ENCODE results near the gene INPP5J. TPM values are rescaled to one million over a fixed set of nuclear protein-coding genes. Genes with fewer than 3 reads are reported as not detected.

The INPP5J gene
- total and polyA plus RNA-seq, 2 experiments from 2014 or later = 4.8 to 14.5 TPM

DNA sequence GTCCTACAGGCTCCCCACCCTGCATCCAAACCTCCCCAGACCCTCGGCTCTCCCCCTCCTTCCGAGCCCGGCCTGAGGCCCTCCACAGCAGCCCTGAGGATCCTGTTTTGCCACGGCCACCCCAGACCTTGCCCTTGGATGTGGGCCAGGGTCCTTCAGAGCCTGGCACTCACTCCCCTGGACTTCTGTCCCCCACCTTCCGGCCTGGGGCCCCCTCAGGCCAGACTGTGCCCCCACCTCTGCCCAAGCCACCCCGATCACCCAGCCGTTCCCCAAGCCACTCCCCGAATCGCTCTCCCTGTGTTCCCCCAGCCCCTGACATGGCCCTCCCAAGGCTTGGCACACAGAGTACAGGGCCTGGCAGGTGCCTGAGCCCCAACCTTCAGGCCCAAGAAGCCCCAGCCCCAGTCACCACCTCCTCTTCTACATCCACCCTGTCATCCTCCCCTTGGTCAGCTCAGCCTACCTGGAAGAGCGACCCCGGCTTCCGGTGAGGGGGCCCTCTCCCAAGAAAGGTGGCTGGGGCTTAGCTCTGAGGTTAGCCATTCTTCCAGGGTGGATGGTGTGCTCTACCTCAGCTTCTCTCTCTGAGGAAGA is 2.9 kb downstream of the INPP5J start:
- peaks cover 20% of the 10 kb centered on the region for H3K27me3 Mint-ChIP-seq (ENCODE audit: insufficient read depth, low read depth, poor library complexity)
- no peaks in the 10 kb centered on the region for H3F3A ChIP-seq (replicated peaks; ENCODE audit: low read depth)
- H3K4me3 ChIP-seq = no peak overlapping the region
- H3K36me3 Mint-ChIP-seq (ENCODE audit: low read depth) = no peaks in the 10 kb centered on the region
- ATAC-seq (no peak), DNase-seq (ENCODE audit: low spot score) (no peak)
- H3K27me3 ChIP-seq (ENCODE audit: insufficient read depth) = no peaks in the 10 kb centered on the region
- no peaks in the 10 kb centered on the region for H3K36me3 ChIP-seq (ENCODE audit: insufficient read depth)
- H3K4me2 ChIP-seq = no peak overlapping the region
- peaks cover 22% of the 10 kb centered on the region for H3K4me1 Mint-ChIP-seq
- no peak overlapping the region for H3K4me3 Mint-ChIP-seq
- no peaks in the 10 kb centered on the region for H3K9me2 ChIP-seq (ENCODE audit: insufficient read depth)
- no peak for TF ChIP-seq CREB1 (CRISPR knock-in tag; IDR thresholded peaks at IDR 0.05; ENCODE audit: low read depth)
- no peak for TF ChIP-seq EZH2phosphoT487 (IDR thresholded peaks at IDR 0.05; ENCODE audit: unreplicated experiment)
- no peak overlapping the region for H2AFZ ChIP-seq
- H3K27ac Mint-ChIP-seq = no peak overlapping the region
- H3K4me1 ChIP-seq (ENCODE audit: insufficient read depth) = peaks cover 14% of the 10 kb centered on the region; the same call in 1 of the 2 replicates
- H4K20me1 ChIP-seq (replicated peaks; ENCODE audit: insufficient read depth) = no peaks in the 10 kb centered on the region
- no peaks in the 10 kb centered on the region for H3K79me2 ChIP-seq (replicated peaks; ENCODE audit: insufficient read depth)
- no peak overlapping the region for H3K27ac ChIP-seq (ENCODE audit: low read depth)
- H3K9me3 Mint-ChIP-seq = no peaks in the 10 kb centered on the region

DNA sequence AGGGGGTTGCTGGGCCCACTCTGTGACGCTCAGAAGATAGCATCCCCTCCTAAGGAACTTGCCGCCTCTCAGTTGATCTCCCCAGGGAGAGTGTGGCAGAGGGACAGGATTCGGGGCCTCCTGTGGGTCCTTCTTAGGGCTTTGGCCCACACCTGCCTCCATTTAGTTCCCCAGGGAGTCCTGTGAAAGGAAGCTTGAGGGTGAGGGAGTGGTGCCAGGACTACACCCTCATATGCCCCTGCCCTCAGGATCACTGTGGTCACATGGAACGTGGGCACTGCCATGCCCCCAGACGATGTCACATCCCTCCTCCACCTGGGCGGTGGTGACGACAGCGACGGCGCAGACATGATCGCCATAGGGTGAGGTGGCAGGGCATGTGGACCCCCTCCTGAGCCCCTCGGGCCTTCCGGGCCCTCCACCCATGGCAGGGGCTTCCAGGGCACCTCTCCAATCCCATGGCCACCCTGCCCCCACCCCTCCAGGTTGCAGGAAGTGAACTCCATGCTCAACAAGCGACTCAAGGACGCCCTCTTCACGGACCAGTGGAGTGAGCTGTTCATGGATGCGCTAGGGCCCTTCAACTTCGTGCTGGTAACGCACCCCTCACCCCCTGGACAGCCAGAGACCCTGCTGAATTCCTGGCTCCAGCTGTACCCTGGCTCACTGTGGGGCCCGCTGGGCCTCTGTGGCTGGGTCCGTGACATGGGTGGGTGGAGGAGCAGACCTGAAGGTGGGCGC is 3.5 kb downstream of the INPP5J start:
- H2AFZ ChIP-seq = no peak overlapping the region
- Mint-ChIP-seq H3K4me3 (no peak overlapping the region), H3K27ac (no peak overlapping the region), H3K27me3 (ENCODE audit: insufficient read depth, low read depth, poor library complexity) (peaks cover 20% of the 10 kb centered on the region), H3K9me3 (no peaks in the 10 kb centered on the region), H3K4me1 (peaks cover 22% of the 10 kb centered on the region), H3K36me3 (ENCODE audit: low read depth) (no peaks in the 10 kb centered on the region)
- H3K27ac ChIP-seq (ENCODE audit: low read depth) = no peak overlapping the region
- no peaks in the 10 kb centered on the region for H3K27me3 ChIP-seq (ENCODE audit: insufficient read depth)
- H3F3A ChIP-seq (replicated peaks; ENCODE audit: low read depth) = no peaks in the 10 kb centered on the region
- ATAC-seq = no peak
- H4K20me1 ChIP-seq (replicated peaks; ENCODE audit: insufficient read depth) = no peaks in the 10 kb centered on the region
- no peaks in the 10 kb centered on the region for H3K79me2 ChIP-seq (replicated peaks; ENCODE audit: insufficient read depth)
- H3K4me1 ChIP-seq (ENCODE audit: insufficient read depth) = peaks cover 11% of the 10 kb centered on the region; the same call in 1 of the 2 replicates
- peak overlapping the region; percentile 49 for H3K4me3 ChIP-seq
- H3K36me3 ChIP-seq (ENCODE audit: insufficient read depth) = no peaks in the 10 kb centered on the region
- H3K9me2 ChIP-seq (ENCODE audit: insufficient read depth) = no peaks in the 10 kb centered on the region
- H3K4me2 ChIP-seq = peak overlapping the region; percentile 63; the same call in 1 of the 2 replicates
- TF ChIP-seq, protein P1, sequence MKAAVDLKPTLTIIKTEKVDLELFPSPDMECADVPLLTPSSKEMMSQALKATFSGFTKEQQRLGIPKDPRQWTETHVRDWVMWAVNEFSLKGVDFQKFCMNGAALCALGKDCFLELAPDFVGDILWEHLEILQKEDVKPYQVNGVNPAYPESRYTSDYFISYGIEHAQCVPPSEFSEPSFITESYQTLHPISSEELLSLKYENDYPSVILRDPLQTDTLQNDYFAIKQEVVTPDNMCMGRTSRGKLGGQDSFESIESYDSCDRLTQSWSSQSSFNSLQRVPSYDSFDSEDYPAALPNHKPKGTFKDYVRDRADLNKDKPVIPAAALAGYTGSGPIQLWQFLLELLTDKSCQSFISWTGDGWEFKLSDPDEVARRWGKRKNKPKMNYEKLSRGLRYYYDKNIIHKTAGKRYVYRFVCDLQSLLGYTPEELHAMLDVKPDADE (IDR thresholded peaks at IDR 0.05) = no peak
- TF ChIP-seq EZH2 (IDR thresholded peaks at IDR 0.05; ENCODE audit: low read depth, unreplicated experiment) = no peak
- no peak for TF ChIP-seq CREB1 (CRISPR knock-in tag; IDR thresholded peaks at IDR 0.05; ENCODE audit: low read depth)
- no peak for TF ChIP-seq EZH2phosphoT487 (IDR thresholded peaks at IDR 0.05; ENCODE audit: unreplicated experiment)
- TF ChIP-seq, protein P2, sequence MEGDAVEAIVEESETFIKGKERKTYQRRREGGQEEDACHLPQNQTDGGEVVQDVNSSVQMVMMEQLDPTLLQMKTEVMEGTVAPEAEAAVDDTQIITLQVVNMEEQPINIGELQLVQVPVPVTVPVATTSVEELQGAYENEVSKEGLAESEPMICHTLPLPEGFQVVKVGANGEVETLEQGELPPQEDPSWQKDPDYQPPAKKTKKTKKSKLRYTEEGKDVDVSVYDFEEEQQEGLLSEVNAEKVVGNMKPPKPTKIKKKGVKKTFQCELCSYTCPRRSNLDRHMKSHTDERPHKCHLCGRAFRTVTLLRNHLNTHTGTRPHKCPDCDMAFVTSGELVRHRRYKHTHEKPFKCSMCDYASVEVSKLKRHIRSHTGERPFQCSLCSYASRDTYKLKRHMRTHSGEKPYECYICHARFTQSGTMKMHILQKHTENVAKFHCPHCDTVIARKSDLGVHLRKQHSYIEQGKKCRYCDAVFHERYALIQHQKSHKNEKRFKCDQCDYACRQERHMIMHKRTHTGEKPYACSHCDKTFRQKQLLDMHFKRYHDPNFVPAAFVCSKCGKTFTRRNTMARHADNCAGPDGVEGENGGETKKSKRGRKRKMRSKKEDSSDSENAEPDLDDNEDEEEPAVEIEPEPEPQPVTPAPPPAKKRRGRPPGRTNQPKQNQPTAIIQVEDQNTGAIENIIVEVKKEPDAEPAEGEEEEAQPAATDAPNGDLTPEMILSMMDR (conservative IDR thresholded peaks at IDR 0.05; ENCODE audit: low read depth in 2 of 2) = no peak
- no peak for TF ChIP-seq JUNB (IDR thresholded peaks at IDR 0.05; ENCODE audit: unreplicated experiment)
- TF ChIP-seq, protein P3, sequence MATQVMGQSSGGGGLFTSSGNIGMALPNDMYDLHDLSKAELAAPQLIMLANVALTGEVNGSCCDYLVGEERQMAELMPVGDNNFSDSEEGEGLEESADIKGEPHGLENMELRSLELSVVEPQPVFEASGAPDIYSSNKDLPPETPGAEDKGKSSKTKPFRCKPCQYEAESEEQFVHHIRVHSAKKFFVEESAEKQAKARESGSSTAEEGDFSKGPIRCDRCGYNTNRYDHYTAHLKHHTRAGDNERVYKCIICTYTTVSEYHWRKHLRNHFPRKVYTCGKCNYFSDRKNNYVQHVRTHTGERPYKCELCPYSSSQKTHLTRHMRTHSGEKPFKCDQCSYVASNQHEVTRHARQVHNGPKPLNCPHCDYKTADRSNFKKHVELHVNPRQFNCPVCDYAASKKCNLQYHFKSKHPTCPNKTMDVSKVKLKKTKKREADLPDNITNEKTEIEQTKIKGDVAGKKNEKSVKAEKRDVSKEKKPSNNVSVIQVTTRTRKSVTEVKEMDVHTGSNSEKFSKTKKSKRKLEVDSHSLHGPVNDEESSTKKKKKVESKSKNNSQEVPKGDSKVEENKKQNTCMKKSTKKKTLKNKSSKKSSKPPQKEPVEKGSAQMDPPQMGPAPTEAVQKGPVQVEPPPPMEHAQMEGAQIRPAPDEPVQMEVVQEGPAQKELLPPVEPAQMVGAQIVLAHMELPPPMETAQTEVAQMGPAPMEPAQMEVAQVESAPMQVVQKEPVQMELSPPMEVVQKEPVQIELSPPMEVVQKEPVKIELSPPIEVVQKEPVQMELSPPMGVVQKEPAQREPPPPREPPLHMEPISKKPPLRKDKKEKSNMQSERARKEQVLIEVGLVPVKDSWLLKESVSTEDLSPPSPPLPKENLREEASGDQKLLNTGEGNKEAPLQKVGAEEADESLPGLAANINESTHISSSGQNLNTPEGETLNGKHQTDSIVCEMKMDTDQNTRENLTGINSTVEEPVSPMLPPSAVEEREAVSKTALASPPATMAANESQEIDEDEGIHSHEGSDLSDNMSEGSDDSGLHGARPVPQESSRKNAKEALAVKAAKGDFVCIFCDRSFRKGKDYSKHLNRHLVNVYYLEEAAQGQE (IDR thresholded peaks at IDR 0.05; ENCODE audit: unreplicated experiment) = no peak
- DNase-seq (ENCODE audit: low spot score) = no peak

Measured in GM23338 (cell line).